ENCODE measurements around the gene ESD. TPM values are rescaled to one million over a fixed set of nuclear protein-coding genes. Genes with fewer than 3 reads are reported as not detected.

The ESD gene
- total RNA-seq, 1 donor from 2014 or later = 42.4 TPM

DNA sequence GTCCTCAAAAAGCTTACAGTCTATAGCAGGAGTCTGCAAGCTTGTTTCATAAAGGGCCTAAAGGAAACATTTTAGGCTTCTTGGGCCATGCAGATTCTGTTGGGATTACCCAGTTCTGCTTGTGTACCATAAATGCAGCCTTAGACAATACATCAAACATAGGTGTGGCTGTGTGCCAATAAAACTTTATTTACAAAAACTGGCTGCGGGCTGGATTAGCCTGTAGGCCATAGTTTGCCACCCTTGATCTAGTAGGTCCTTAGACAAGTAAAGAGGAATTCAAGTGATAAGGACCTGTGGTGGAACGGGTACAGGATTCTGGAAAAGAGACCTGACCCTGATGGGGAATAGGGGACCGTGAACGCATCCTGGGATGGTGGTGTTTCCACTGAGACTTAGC lies 51.9 kb downstream of the ESD start:
- no peak for DNase-seq (ENCODE audit: low read depth)
- Histone ChIP-seq H3K4me3 (ENCODE audit: low read depth, low read length) (no peak overlapping the region), H3K36me3 (ENCODE audit: control insufficient read depth, insufficient read depth, low read length) (peaks cover 8% of the 10 kb centered on the region), H3K27me3 (ENCODE audit: control insufficient read depth, insufficient read depth, low read length) (no peaks in the 10 kb centered on the region)
- TF ChIP-seq, protein P1, sequence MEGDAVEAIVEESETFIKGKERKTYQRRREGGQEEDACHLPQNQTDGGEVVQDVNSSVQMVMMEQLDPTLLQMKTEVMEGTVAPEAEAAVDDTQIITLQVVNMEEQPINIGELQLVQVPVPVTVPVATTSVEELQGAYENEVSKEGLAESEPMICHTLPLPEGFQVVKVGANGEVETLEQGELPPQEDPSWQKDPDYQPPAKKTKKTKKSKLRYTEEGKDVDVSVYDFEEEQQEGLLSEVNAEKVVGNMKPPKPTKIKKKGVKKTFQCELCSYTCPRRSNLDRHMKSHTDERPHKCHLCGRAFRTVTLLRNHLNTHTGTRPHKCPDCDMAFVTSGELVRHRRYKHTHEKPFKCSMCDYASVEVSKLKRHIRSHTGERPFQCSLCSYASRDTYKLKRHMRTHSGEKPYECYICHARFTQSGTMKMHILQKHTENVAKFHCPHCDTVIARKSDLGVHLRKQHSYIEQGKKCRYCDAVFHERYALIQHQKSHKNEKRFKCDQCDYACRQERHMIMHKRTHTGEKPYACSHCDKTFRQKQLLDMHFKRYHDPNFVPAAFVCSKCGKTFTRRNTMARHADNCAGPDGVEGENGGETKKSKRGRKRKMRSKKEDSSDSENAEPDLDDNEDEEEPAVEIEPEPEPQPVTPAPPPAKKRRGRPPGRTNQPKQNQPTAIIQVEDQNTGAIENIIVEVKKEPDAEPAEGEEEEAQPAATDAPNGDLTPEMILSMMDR (IDR thresholded peaks at IDR 0.05; ENCODE audit: insufficient read depth, low read length, severe bottlenecking) = no peak
- no peak for FAIRE-seq

DNA sequence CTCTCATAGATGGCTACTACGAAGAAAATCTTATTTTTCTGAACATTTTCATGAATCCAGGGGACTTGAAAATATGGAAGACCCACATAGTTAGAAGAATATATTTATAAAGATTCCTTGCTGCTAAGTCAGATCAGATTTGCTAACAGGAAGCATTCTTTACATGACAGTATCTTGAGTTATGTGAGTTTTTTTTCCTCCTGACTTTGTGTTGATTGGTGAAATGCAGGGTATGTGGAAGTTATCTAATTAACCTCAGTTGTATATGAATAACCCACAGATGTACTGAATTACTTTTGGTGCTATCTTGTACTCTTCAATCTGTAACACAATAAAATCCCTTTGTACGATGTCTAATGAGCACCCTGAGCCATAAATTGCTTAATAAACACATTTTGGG lies 53.8 kb downstream of the ESD start:
- H3K27me3 ChIP-seq (ENCODE audit: control insufficient read depth, insufficient read depth, low read length) = no peaks in the 10 kb centered on the region
- FAIRE-seq (no peak), DNase-seq (ENCODE audit: low read depth) (no peak)
- TF ChIP-seq, protein P1 (IDR thresholded peaks at IDR 0.05; ENCODE audit: insufficient read depth, low read length, severe bottlenecking) = no peak
- no peak overlapping the region for H3K4me3 ChIP-seq (ENCODE audit: low read depth, low read length)
- peaks cover 5% of the 10 kb centered on the region for H3K36me3 ChIP-seq (ENCODE audit: control insufficient read depth, insufficient read depth, low read length)

DNA sequence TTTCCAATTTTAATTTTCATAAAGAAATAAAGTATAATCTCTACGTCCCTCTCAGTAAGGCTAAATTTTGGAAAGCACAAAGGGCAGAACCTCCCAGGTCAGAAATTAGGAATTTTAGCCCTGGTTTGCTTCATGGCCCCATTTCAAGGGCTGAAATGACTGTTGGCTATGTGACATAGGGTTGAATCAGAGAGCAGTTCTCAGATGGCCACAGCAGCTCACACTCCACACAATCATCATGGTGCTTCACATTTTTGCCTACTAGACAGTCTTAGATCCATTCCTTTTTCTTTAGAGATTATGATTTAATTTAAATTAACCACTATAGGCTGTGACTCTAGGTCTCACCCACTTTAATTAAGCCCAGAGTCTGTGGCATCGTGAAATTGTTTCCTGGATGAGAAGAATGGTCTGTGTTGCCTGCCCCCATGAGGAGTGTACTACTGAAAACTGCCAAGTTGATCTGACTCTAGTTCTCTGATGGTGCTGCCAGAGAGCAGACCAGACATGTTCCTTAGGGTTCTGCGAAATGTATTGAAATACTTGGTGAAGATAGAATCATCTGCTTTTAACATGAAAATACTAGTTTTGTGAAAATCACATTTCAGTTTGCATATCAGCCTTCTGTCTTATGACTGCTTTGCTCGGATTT lies 57.4 kb downstream of the ESD start:
- TF ChIP-seq, protein P1 (IDR thresholded peaks at IDR 0.05; ENCODE audit: insufficient read depth, low read length, severe bottlenecking) = no peak
- FAIRE-seq (no peak), DNase-seq (ENCODE audit: low read depth) (no peak)
- Histone ChIP-seq H3K27me3 (ENCODE audit: control insufficient read depth, insufficient read depth, low read length) (no peaks in the 10 kb centered on the region), H3K4me3 (ENCODE audit: low read depth, low read length) (no peak overlapping the region), H3K36me3 (ENCODE audit: control insufficient read depth, insufficient read depth, low read length) (peaks cover 5% of the 10 kb centered on the region)

DNA sequence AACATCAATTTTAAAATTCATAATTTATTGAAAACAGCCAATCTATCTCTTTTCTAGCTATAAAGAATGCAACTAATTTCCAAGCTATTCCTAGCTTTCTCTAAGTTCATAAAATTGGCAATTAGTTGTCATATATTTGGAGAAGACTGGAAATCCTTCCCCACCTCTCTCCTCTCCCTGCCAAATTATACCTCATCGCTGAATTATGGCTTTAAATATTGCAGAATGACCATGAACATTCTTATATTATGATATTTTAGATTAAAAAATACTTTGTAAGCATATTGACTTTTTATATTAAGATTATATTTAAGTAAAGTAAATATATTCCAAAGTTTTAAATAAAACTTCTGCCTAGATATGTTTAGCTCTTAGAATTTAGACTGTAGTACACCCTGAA lies 58.2 kb downstream of the ESD start:
- FAIRE-seq = no peak
- no peak overlapping the region for H3K4me3 ChIP-seq (ENCODE audit: low read depth, low read length)
- H3K27me3 ChIP-seq (ENCODE audit: control insufficient read depth, insufficient read depth, low read length) = no peaks in the 10 kb centered on the region
- peaks cover 3% of the 10 kb centered on the region for H3K36me3 ChIP-seq (ENCODE audit: control insufficient read depth, insufficient read depth, low read length)
- no peak for DNase-seq (ENCODE audit: low read depth)
- TF ChIP-seq, protein P1 (IDR thresholded peaks at IDR 0.05; ENCODE audit: insufficient read depth, low read length, severe bottlenecking) = no peak

DNA sequence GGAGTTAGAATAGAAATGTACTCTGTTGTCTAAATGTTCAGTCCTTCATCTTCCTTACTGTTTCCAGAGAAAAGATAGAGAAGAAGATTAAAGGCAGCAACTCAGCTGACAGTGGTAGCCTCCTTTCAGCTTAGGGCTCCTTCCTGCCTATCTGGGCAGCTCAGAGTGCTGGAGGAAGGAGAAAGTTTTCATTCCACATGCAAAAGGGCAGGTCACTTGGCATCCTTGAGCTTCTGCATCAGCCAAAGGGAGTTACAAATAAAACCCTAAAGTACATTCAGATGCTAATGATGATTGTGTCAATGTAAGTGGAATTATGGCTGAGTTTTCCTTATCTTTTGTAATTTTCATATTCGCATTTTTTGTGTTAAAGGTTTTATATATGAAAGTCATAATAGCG lies 58.9 kb downstream of the ESD start:
- peaks cover 3% of the 10 kb centered on the region for H3K36me3 ChIP-seq (ENCODE audit: control insufficient read depth, insufficient read depth, low read length)
- FAIRE-seq (no peak), DNase-seq (ENCODE audit: low read depth) (no peak)
- no peak overlapping the region for H3K4me3 ChIP-seq (ENCODE audit: low read depth, low read length)
- TF ChIP-seq, protein P1 (IDR thresholded peaks at IDR 0.05; ENCODE audit: insufficient read depth, low read length, severe bottlenecking) = no peak
- no peaks in the 10 kb centered on the region for H3K27me3 ChIP-seq (ENCODE audit: control insufficient read depth, insufficient read depth, low read length)

Data from bronchial epithelial cell (primary cell).